HG03575 (cell line): ENCODE data around the gene TYW3.
"Not testable (repeated sequence)": the region's sequence is repeated elsewhere in the genome, so short reads cannot be mapped to it uniquely, and the experiment has no call there.

ENCODE experiments used
- ATAC-seq: cut with Tn5 transposase; IDR thresholded peaks from one replicate; pipeline ENCODE4 v1.9.1; 2021; ENCODE audit not compliant: unreplicated experiment, insufficient number of reproducible peaks, low FRiP score; ENCODE audit errors: extremely low read depth

Gene TYW3

DNA sequence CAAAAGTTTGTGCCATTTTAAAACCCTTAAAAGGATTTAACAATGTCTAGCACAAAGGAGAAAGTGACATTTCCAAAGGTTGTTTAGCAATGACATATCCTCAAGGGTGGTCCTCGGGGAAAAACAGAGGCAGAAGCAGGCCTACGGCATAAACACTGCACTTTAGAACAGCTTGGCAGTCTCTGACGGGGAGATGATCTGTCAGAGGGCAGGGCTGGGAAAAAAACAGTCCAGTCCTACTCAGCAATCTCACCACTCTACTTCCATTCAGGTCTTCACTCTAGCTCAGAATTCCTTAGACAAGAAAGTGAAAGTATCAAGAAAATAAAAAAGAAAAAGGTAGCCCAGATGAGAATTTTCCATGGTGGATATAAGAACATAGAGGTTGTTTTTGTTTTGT lies 4.2 kb upstream of the TYW3 start:
- no peak for ATAC-seq

DNA sequence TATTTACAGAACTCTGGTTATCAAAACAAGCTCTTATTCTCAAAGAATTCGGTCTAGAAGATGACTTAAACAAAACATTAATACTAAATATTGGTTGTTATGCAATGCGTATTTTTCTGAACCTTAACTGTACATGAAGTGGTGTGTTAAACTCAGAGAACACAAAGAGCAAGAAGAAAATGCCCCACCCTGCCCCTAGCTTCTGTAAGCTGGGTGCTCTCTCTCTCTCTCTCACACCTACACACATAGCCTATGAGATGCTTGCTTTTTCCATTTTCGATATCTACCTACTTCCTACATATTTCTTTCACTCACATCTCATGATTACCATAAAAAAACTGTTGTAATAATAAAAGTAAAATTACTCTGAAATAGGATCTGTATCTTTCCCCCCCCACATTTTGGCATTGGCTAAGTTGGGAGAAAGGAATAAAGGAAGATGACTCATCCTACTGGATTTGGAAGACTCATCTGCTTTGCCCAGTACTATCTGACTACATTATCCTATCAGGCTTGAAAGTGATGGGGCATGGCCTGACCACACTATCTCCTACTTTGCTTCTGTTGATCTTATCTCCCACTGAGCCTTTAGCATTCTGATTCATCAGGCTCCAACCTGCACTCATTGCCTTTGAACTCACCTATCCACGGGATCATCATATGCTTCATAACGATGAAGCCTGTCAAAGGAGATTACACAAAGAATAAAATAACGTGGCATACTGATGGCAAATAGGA lies 3.0 kb upstream of the TYW3 start:
- no peak for ATAC-seq

DNA sequence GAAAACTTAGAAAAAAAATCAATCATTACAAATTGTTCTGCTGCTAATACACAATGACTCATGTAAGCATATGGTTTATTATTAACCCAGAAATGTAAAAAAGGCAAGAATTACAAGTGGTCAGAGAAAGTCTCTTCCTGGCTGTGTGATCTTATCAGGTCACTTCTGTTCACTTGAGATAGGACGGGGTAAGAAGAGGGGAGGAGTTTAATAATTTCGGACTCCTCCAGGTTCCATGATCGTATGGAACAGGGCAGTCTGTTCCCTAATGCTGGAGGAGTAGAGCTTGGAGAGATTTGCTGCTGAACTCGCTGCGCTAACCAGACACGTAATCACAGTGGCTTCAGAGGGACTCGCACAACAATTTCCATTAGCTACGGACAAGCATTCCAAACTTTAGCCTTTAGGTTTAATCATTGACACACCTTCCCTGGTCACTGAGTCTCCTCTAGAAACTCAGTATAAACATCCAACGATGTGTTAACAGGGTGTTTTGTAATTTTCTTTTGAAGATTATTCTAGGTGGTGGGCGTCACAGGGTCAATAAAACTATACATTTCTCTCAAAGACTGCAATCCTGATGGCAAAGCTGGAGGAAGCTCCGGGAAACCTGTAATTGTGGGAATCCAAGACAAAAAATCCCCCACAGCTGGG lies 1.4 kb upstream of the TYW3 start:
- peak; percentile 19 for ATAC-seq

DNA sequence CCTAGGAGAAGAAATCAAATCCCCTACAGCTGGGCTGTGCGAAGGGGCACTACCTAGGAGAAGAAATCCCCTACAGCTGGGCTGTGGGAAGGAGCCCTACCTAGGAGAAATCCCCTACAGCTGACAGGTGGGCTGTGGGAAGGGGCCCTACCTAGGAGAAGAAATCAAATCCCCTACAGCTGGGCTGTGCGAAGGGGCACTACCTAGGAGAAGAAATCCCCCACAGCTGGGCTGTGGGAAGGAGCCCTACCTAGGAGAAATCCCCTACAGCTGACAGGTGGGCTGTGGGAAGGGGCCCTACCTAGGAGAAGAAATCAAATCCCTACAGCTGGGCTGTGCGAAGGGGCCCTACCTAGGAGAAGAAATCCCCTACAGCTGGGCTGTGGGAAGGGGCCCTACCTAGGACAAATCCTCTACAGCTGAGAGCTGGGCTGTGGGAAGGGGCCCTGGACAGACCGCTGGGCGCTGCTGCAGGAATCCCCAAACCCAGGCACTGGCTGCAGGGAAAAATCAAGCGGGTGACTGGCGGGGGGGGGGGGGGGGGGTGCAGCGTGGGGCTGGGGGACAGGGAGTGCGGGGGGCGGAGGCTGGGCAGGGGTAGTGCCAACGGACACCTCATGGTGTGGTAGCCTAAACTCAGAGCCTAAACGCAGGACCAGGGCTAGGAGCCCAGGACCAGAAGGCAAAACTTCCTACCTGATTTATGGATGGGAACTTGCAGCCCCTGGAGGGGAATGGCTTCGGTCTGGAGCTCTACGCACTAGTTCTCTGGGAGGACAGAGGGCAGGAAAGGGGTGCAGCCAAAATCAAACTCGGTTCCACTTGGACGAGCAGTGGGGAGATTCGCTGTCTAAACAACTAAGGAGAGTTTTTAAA lies 643 bp upstream of the TYW3 start:
- peak; percentile 3 for ATAC-seq

DNA sequence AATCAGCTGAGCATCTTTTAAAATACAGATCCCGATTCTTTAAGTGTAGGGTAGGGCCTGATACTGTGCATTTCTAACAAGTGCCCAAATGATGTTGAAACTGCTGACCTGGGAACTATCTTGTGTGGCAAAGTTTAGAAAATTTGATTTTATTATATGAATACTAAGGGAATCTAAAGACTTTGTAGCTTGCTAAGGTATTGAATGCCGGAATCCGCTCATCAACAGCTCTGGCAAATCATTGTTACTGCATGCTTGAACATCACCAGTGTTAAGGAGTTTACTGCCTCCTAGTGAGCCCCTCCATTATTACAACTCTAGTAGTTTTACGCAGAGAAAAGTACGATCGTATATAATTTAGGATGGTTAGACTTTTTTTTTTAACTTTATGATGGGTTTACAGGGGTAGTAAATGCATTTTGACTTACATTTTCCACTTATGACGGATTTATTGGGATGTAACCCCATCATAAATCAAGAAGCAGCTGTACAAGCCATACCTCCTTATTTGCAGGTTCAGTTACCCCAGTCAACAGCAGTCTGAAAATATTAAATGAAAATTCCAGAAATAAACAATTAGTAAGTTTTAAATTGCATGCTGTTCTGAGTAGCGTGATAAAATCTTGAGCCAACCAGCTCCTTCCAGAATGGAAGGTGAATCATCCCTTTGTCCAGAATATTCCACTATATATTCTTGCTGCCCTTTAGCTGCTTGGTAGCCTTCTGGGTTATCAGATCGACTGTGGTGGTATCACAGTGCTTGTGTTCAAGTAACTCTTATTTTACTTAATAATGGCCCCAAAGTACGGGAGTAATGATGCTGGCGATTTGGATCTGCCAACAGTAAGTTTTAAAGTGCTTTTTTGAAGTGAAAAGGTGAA lies 892 bp downstream of the TYW3 start:
- ATAC-seq = peak; percentile 35

DNA sequence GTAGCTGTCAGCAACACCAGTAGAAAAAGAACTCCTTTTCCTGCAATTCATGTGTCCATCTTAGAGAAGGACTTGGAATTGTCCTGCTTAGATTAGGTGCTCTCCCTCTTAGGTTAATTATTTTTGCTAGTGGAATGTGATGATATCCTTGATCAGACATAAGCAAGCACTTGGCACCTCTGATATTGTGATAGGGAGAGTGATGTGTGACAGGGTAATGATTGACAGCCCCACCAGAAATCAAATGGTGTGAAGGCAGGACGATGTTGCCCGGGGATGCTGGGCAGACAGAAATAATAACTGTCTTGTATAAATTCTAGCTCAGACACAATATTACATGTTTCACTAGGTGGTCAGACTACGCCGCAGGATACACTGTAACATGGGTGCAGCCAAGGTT lies 4.4 kb downstream of the TYW3 start:
- no peak for ATAC-seq

DNA sequence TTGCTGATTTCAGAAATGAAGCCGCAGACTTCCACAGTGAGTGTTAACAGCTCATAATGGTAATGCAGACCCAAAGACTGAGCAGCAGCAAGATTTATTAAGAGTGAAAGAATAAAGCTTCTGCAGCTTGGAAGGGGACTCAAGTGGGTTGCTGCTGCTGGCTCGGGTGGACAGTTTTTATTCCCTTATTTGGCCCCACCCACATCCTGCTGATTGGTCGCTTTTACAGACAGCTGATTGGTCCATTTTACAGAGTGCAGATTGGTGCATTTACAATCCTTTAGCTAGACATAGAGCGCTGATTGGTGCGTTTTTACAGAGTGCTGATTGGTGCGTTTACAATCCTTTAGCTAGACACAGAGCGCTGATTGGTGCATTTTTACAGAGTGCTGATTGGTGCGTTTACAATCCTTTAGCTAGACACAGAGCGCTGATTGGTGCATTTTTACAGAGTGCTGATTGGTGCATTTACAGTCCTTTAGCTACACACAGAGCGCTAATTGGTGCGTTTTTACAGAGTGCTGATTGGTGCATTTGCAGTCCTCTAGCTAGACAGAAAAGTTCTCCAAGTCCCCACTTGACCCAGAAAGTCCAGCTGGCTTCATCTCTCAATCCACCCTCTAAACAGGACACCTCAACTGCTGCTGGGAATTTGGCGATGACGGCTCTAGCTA lies 7.5 kb downstream of the TYW3 start:
- not testable (repeated sequence) for ATAC-seq

DNA sequence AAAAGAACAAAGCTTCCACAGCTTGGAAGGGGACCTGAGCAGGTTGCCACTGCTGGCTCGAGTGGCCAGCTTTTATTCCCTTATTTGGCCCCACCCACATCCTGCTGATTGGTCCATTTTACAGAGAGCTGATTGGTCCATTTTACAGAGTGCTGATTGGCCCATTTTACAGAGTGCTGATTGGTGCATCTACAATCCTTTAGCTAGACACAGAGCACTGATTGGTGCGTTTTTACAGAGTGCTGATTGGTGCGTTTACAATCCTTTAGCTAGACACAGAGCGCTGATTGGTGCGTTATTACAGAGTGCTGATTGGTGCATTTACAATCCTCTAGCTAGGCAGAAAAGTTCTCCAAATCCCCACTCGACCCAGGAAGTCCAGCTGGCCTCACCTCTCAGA lies 12.3 kb downstream of the TYW3 start:
- not testable (repeated sequence) for ATAC-seq

DNA sequence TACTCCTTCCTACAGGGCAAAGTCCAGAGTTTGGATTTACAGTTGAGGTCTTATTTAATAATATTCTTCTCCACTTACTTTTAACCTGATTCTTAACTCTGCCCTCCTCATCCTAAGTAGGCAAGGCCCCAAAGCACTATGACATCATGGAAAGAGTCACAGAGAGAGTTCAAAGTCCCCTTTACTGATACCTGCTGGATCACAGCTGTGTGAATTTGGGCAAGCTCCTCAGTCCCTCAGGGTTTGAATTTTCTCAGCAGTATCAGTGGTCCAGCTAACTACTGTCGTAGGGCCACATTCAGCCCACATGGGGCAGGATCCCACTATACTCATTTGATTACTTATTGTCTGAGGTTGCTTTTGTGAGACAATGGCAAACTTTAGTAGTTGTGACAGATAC lies 16.0 kb downstream of the TYW3 start:
- peak; percentile 71 for ATAC-seq

DNA sequence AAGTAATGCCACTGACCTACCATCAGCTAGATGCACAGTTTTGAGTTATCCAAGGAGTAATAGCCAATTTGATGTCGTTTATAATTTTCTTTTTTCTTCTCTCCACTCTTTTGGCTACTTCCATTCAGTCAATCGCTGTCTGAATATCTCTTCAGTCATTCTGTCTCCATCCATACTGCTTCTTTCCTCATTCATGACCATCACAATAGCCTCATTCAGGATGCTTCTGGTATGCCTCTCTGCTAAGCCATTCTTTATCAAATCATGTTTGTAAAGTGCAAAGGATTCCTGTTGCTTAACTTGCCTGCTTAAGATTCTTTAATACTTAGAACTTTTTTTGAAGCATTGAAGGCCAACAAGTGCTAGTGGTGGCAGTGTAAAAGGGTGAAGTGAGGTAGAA lies 20.2 kb downstream of the TYW3 start:
- no peak for ATAC-seq

DNA sequence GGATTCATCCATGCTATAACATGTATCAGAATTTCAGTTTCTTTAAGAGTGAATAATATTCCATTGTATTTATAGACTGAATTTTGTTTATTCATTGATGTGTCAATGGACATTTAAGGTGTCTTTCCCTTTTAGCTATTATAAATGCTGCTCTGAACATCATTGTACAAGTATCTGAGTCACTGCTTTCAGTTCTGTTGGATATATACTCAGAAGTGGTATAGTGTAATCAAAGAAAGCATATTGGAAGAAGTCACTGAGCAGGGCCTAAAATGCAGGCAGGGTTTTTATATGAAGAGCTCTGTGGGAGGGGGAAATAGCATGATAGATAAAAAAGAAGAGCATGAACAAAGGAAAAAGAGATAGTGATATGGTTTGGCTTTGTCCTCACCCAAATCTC lies 22.5 kb downstream of the TYW3 start:
- no peak for ATAC-seq

DNA sequence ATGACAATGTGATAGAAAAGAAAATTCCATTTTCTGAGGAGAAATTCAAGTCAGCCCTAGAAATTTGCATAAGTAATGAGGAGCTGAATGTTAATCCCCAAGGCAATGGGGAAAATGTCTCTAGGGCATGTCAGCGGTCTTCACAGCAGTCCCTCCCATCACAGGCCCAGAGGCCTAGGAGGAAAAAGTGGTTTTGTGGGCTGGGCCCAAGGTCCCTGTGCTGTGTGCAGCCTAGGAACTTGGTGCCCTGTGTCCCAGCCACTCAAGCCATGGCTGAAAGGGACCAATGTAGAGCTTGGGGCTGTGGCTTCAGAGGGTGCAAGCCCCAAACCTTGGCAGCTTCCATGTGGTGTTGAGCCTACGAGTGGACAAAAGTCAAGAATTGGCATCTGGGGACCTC lies 23.7 kb downstream of the TYW3 start:
- not testable (repeated sequence) for ATAC-seq

DNA sequence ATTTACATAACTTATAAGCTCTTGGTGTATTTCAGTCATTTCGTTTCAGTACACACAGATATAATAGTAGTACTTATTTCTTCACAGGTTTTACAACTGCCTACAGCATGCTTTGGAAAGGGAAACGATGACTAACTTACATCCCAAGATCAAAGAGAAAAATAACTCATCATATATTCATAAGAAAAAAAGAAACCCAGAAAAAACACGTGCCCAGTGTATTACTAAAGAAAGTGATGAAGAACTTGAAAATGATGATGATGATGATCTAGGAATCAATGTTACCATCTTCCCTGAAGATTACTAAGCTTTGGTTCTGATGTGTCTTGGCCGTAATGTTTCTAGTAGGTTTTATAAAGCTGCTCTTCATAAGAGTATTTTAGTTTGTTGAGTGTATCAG lies 30.9 kb downstream of the TYW3 start:
- ATAC-seq = no peak

DNA sequence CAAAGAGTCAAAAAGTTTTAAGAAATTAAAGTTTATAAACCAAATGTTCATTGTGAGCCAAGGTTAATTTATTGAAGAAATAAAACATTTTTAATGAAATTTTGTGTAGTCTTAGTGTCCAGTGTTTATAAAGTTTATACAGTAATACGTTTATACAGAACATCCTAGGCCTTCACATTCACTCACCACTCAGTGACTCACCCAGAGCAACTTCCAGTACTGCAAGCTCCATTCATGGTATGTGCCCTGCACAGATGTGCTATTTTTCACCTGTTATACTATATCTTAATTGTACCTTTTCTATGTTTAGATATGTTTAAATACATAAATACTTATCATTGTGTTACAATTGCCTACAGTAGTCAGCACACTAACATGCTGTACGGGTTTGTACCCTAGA lies 33.6 kb downstream of the TYW3 start:
- ATAC-seq = no peak

DNA sequence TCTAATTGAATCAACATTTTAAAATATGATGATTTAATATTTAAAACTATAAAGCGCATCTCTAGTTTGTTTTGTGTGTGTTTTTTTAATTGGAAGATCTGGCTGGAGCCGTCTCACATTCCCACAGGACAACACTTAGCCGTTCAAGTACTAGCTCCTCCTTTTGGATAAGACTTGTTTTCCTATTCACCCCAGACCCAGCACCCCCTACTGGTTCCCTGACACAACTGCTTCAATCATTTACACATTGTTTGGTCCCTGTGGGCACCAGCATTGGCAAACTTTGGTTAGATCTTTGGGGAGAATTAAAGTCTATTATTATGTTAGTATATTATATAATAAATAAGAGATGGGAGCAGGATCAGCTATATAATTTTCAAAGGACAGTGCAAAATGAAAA lies 34.5 kb downstream of the TYW3 start:
- ATAC-seq = no peak

DNA sequence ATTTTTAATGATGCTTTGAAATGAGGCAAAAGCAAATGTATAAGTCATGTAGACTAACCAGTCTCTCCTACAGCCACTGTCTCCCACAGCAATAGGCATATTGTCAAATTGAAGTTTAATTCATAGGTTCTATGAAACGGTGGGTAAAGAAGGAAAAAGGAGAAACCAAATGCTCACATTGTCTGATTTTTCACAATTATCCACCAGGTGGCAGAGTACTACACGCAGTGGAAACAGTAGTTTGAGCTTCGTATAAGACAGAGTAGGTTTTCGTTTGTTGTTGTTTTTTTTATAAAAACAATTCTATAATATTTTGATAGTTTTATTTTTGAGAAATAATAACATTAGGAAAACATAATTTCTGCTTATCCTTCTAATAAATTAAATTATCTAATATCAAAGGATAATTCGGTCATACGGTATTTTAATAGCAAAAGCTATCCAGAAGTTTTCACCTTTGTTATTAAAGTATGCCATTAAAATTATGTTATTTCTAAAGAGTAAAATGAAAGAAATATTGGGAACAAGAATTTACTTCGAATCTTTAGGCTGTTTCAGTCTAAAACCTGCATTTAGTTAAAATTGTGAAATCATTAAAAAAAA lies 39.1 kb downstream of the TYW3 start:
- ATAC-seq = no peak

DNA sequence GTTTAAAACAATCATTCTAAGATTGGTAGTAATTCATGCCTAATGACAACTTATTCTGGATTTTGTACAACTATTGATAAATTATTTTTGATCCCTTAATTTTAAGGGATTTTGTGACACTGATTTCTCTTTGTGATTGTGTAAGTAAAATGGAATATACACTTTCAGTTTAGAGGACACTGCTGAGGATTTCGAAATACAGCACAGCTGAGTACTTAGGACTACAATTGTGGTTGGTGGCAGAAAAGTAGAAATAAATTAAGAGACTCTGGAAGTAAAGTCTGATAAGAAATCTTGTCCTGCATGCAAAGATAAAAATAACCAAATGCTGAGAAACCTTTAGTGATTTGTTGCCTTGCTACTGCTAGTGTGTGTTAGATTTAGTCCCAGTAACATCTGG lies 40.0 kb downstream of the TYW3 start:
- ATAC-seq = no peak

DNA sequence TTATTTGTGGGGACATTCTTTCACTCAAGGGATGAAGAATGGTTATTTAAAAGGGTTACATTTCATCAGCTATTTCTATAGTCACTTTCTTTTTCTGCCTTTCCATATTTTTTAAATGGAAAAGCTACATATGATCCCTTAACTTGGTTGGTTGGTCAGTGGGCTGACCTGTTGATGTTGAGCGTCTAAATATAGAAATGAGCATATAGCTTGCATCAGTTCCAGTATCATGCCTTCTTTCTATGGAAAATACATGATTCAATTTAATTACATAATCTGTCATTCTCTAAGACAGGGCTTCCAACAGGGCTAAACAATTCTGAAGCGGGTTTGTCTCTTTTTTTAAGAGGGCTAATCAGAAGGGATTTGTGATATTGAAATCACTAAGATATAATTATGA lies 40.6 kb downstream of the TYW3 start:
- ATAC-seq = no peak
